Smooth muscle cell (in vitro differentiated cells): ENCODE results near the gene SPG11. TPM values are rescaled to one million over a fixed set of nuclear protein-coding genes. Genes with fewer than 3 reads are reported as not detected.

Source experiments
- DNase-seq: peaks from one replicate; lab custom pipeline; 2025; ENCODE audit not compliant: unreplicated experiment; lab: John Stamatoyannopoulos, UW
- H2AFZ ChIP-seq: fragments of 200-600 bp; sonication (generic); 2 replicates; pipeline ENCODE4 v1.6.0; 2016; ENCODE audit warnings: antibody characterized with exemption, low read depth, mild to moderate bottlenecking
- H3F3A ChIP-seq: fragments of 200-600 bp; sonication (generic); 2 replicates; pipeline ENCODE4 v1.6.0; 2017; ENCODE audit warnings: antibody characterized with exemption, low read depth
- H3K27ac ChIP-seq: fragments of 200-600 bp; sonication (generic); 2 replicates; pipeline ENCODE4 v1.5.1; 2016; ENCODE audit warnings: low read depth, mild to moderate bottlenecking
- H3K27me3 ChIP-seq: fragments of 200-600 bp; sonication (generic); 2 replicates; pipeline ENCODE4 v1.6.1; 2016; ENCODE audit warnings: low read depth, mild to moderate bottlenecking
- H3K36me3 ChIP-seq: fragments of 200-600 bp; sonication (generic); 2 replicates; pipeline ENCODE4 v1.5.1; 2016; ENCODE audit warnings: low read depth
- H3K4me1 ChIP-seq: fragments of 200-600 bp; sonication (generic); 2 replicates; pipeline ENCODE4 v1.5.1; 2016; ENCODE audit warnings: low read depth
- H3K4me2 ChIP-seq: fragments of 200-600 bp; sonication (generic); 2 replicates; pipeline ENCODE4 v1.6.0; 2016; ENCODE audit warnings: mild to moderate bottlenecking
- H3K4me3 ChIP-seq: fragments of 200-600 bp; sonication (generic); 2 replicates; pipeline ENCODE4 v1.5.1; 2016; ENCODE audit warnings: mild to moderate bottlenecking
- H3K79me2 ChIP-seq: fragments of 200-600 bp; sonication (generic); 2 replicates; pipeline ENCODE4 v1.6.0; 2016; ENCODE audit warnings: low read depth, mild to moderate bottlenecking
- H3K9ac ChIP-seq: fragments of 200-600 bp; sonication (generic); 2 replicates; pipeline ENCODE4 v1.6.0; 2016; ENCODE audit warnings: low read depth
- H3K9me3 ChIP-seq: fragments of 200-600 bp; sonication (generic); replicated peaks from 2 replicates; pipeline ENCODE4 v1.5.1; 2016; ENCODE audit warnings: low read depth
- H4K20me1 ChIP-seq: fragments of 200-600 bp; sonication (generic); 2 replicates; pipeline ENCODE4 v1.6.0; 2016; ENCODE audit warnings: low read depth
- WGBS: methylation state at CpG from one replicate; pipeline ENCODE4 v1.1.7; 2016; ENCODE audit warnings: low lambda C conversion rate; 5-methylcytosine and 5-hydroxymethylcytosine counted together
- polyA plus RNA-seq: library from polyadenylated mRNA; unstranded; fragments of >200 nt; fragmentation: Nextera tagmentation; extraction: Ambion mirVana; gene quantifications from 2 replicates; pipeline ENCODE4 v1.2.1, GENCODE V29; 2016
- total RNA-seq: library from RNA; depleted of rRNA; stranded (reverse); fragments of >200 nt; gene quantifications from 2 replicates; pipeline ENCODE4 v1.2.3, GENCODE V29; 2014
- TF ChIP-seq, protein P1 (sequence below): fragments of 200-600 bp; sonication (generic); IDR thresholded peaks from 2 replicates; pipeline ENCODE4 v1.5.1; 2017; ENCODE audit warnings: borderline replicate concordance, mild to moderate bottlenecking, antibody characterized with exemption; ENCODE audit not compliant: insufficient read depth, poor library complexity, severe bottlenecking

Gene SPG11
- total and polyA plus RNA-seq, 2 experiments from 2014 or later, result 16.2 to 48.6 TPM

GRCh38 chr15:44667039-44667360, 3.5 kb upstream of the SPG11 start:
- no peak overlapping the region for H2AFZ ChIP-seq
- no peaks in the 10 kb centered on the region for H4K20me1 ChIP-seq
- DNase-seq, result no peak
- H3K36me3 ChIP-seq, result no peaks in the 10 kb centered on the region
- H3K27me3 ChIP-seq, result no peaks in the 10 kb centered on the region
- H3K9me3 ChIP-seq, result no peaks in the 10 kb centered on the region
- H3K27ac ChIP-seq, result no peak overlapping the region
- H3K4me2 ChIP-seq, result no peak overlapping the region
- H3K9ac ChIP-seq, result no peak overlapping the region
- 78% methylated on average over 3 of the region's 3 CpGs for WGBS
- H3K4me1 ChIP-seq, result peaks cover 10% of the 10 kb centered on the region
- H3K4me3 ChIP-seq, result no peak overlapping the region
- no peaks in the 10 kb centered on the region for H3F3A ChIP-seq
- H3K79me2 ChIP-seq, result peaks cover 10% of the 10 kb centered on the region
- TF ChIP-seq, protein P1, sequence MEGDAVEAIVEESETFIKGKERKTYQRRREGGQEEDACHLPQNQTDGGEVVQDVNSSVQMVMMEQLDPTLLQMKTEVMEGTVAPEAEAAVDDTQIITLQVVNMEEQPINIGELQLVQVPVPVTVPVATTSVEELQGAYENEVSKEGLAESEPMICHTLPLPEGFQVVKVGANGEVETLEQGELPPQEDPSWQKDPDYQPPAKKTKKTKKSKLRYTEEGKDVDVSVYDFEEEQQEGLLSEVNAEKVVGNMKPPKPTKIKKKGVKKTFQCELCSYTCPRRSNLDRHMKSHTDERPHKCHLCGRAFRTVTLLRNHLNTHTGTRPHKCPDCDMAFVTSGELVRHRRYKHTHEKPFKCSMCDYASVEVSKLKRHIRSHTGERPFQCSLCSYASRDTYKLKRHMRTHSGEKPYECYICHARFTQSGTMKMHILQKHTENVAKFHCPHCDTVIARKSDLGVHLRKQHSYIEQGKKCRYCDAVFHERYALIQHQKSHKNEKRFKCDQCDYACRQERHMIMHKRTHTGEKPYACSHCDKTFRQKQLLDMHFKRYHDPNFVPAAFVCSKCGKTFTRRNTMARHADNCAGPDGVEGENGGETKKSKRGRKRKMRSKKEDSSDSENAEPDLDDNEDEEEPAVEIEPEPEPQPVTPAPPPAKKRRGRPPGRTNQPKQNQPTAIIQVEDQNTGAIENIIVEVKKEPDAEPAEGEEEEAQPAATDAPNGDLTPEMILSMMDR, result no peak

GRCh38 chr15:44666210-44667038, 3.0 kb upstream of the SPG11 start:
- WGBS, result 73% methylated on average over 5 of the region's 5 CpGs
- no peak overlapping the region for H3K9ac ChIP-seq
- H2AFZ ChIP-seq, result no peak overlapping the region
- no peaks in the 10 kb centered on the region for H3K9me3 ChIP-seq
- TF ChIP-seq, protein P1, result no peak
- no peaks in the 10 kb centered on the region for H3K27me3 ChIP-seq
- H3K4me1 ChIP-seq, result peaks cover 15% of the 10 kb centered on the region
- H3K4me2 ChIP-seq, result no peak overlapping the region
- H3F3A ChIP-seq, result no peaks in the 10 kb centered on the region
- no peaks in the 10 kb centered on the region for H3K36me3 ChIP-seq
- H3K4me3 ChIP-seq, result no peak overlapping the region
- H3K79me2 ChIP-seq, result peaks cover 15% of the 10 kb centered on the region
- DNase-seq, result no peak
- no peaks in the 10 kb centered on the region for H4K20me1 ChIP-seq
- H3K27ac ChIP-seq, result no peak overlapping the region

GRCh38 chr15:44662478-44663409, 718 bp downstream of the SPG11 start:
- H3K27ac ChIP-seq, result peak overlapping the region; percentile 59
- TF ChIP-seq, protein P1, result no peak
- H3K36me3 ChIP-seq, result peaks cover 8% of the 10 kb centered on the region
- peak overlapping the region; percentile 95 for H3K4me2 ChIP-seq
- H3K9ac ChIP-seq, result peak overlapping the region; percentile 90
- H3K4me1 ChIP-seq, result peaks cover 18% of the 10 kb centered on the region
- H3K4me3 ChIP-seq, result peak overlapping the region; percentile 91
- peak overlapping the region; percentile 96 for H2AFZ ChIP-seq
- peak; percentile 53 for DNase-seq
- H3K79me2 ChIP-seq, result peaks cover 24% of the 10 kb centered on the region
- WGBS, result 21% methylated on average over 32 of the region's 34 CpGs
- no peaks in the 10 kb centered on the region for H3F3A ChIP-seq
- no peaks in the 10 kb centered on the region for H3K27me3 ChIP-seq
- no peaks in the 10 kb centered on the region for H4K20me1 ChIP-seq
- H3K9me3 ChIP-seq, result no peaks in the 10 kb centered on the region
